ENCODE measurements around the gene PDRG1.
A peak's percentile ranks its signal among the peaks of the same experiment; 100 is the strongest.

Gene PDRG1

DNA sequence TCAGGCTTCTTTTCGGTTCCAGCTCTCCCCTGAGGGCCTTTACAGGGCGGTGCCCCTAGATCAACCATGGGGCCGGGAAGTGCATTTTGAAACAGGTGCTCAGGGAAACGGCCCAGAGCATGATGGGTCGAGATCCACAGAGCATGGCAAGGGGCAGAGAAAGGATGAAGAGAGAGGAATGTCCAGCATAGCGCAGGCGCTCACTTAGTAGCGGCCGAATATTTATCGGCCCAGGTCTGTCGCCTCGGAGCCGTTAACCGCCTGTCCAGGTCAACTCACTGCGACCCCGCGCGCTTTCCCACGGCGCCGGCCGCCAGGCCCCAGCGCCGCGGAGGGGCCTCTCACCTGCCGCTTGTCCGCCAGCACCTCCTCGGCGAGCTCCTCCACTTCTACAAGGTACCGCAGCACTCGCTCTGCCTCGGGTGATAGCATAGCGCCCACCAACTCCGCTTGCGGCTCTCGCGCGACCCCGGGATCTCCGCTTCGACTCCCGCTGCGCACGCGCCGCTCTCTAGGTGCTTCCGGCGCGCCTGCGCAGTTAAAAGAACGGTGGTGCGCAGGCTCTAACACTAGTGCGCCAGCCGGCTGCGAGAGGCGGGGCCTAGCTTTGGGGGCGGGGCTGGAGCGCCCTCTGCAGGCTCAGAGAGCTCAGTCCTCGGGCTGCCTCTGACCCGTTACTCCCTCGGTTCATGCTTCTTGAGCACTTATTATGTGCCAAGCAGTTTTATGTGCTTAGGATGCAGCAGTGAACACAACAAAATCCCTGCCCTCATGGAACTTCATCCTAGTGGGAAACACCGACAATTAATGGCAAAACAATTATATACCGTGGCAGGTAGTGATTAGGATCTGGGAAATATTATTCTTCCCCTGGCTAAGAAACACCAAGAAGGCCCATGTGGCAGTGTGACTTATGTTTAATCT, at the start of gene PDRG1:
TSS of gene PDRG1 (minus strand) at position 517 of the 924 bp plus-strand sequence. CDS start at position 432, 85 bp downstream.
- Histone ChIP-seq H3K4me3 (ENCODE audit: low read depth in 1 of 5, low read length in 5 of 5) (peak within 1 kb of the TSS; percentile 84 to 97 (median 95)), H3K27me3 (ENCODE audit: control insufficient read depth in 5 of 5, insufficient read depth in 4 of 5, low read length in 5 of 5) (peaks cover 0 to 9% (median 2%) of the 10 kb centered on the region in 5 donors), H3K27ac (ENCODE audit: low read depth, low read length) (peak within 1 kb of the TSS; percentile 41), H3K4me1 (ENCODE audit: control insufficient read depth in 5 of 5, insufficient read depth in 5 of 5, low read length in 5 of 5) (peaks cover 5 to 17% (median 13%) of the 10 kb centered on the region in 5 donors), H3K9me3 (ENCODE audit: control insufficient read depth in 5 of 5, low read length in 5 of 5) (peaks cover 0 to 5% (median 0%) of the 10 kb centered on the region in 5 donors), H3K36me3 (ENCODE audit: control insufficient read depth in 5 of 5, insufficient read depth in 5 of 5, low read length in 5 of 5) (peaks cover 13 to 33% (median 24%) of the 10 kb centered on the region in 5 donors), H3K9ac (ENCODE audit: low read length in 5 of 5) (peak within 1 kb of the TSS; percentile 90 to 98 (median 94))

GRCh38 chr20:31998246-31998645, 46.4 kb upstream of the PDRG1 start:
- Histone ChIP-seq H3K4me1 (ENCODE audit: control insufficient read depth in 5 of 5, insufficient read depth in 5 of 5, low read length in 5 of 5) (peaks cover 0 to 8% (median 0%) of the 10 kb centered on the region in 5 donors), H3K36me3 (ENCODE audit: control insufficient read depth in 5 of 5, insufficient read depth in 5 of 5, low read length in 5 of 5) (no peaks in the 10 kb centered on the region), H3K9me3 (ENCODE audit: control insufficient read depth in 5 of 5, low read length in 5 of 5) (no peaks in the 10 kb centered on the region), H3K4me3 (ENCODE audit: low read depth in 1 of 5, low read length in 5 of 5) (no peak overlapping the region), H3K27me3 (ENCODE audit: control insufficient read depth in 5 of 5, insufficient read depth in 4 of 5, low read length in 5 of 5) (peaks cover 19 to 27% (median 22%) of the 10 kb centered on the region in 5 donors), H3K27ac (ENCODE audit: low read depth, low read length) (no peak overlapping the region), H3K9ac (ENCODE audit: low read length in 5 of 5) (no peak overlapping the region)

- H3K9ac ChIP-seq (ENCODE audit: low read length in 5 of 5), result no peak overlapping the region
- H3K4me3 ChIP-seq (ENCODE audit: low read depth in 1 of 5, low read length in 5 of 5), result no peak overlapping the region
- no peaks in the 10 kb centered on the region for H3K36me3 ChIP-seq (ENCODE audit: control insufficient read depth in 5 of 5, insufficient read depth in 5 of 5, low read length in 5 of 5)
- no peak overlapping the region for H3K27ac ChIP-seq (ENCODE audit: low read depth, low read length)
- peaks cover 19 to 32% (median 22%) of the 10 kb centered on the region in 5 donors for H3K27me3 ChIP-seq (ENCODE audit: control insufficient read depth in 5 of 5, insufficient read depth in 4 of 5, low read length in 5 of 5)
- no peaks in the 10 kb centered on the region for H3K9me3 ChIP-seq (ENCODE audit: control insufficient read depth in 5 of 5, low read length in 5 of 5)
- H3K4me1 ChIP-seq (ENCODE audit: control insufficient read depth in 5 of 5, insufficient read depth in 5 of 5, low read length in 5 of 5), result peaks cover 0 to 3% (median 0%) of the 10 kb centered on the region in 5 donors
Measured at GRCh38 chr20:31996996-31997395, 45.1 kb upstream of the PDRG1 start.

GRCh38 chr20:31992086-31992485, 40.2 kb upstream of the PDRG1 start:
- Histone ChIP-seq H3K27me3 (ENCODE audit: control insufficient read depth in 5 of 5, insufficient read depth in 4 of 5, low read length in 5 of 5) (peaks cover 19 to 32% (median 22%) of the 10 kb centered on the region in 5 donors), H3K4me1 (ENCODE audit: control insufficient read depth in 5 of 5, insufficient read depth in 5 of 5, low read length in 5 of 5) (peaks cover 0 to 3% (median 0%) of the 10 kb centered on the region in 5 donors), H3K36me3 (ENCODE audit: control insufficient read depth in 5 of 5, insufficient read depth in 5 of 5, low read length in 5 of 5) (no peaks in the 10 kb centered on the region), H3K27ac (ENCODE audit: low read depth, low read length) (no peak overlapping the region), H3K9me3 (ENCODE audit: control insufficient read depth in 5 of 5, low read length in 5 of 5) (no peaks in the 10 kb centered on the region), H3K9ac (ENCODE audit: low read length in 5 of 5) (no peak overlapping the region), H3K4me3 (ENCODE audit: low read depth in 1 of 5, low read length in 5 of 5) (no peak overlapping the region)

GRCh38 chr20:31991339-31991705, 39.5 kb upstream of the PDRG1 start:
- Histone ChIP-seq H3K4me3 (ENCODE audit: low read depth in 1 of 5, low read length in 5 of 5) (no peak overlapping the region), H3K27me3 (ENCODE audit: control insufficient read depth in 5 of 5, insufficient read depth in 4 of 5, low read length in 5 of 5) (peaks cover 17 to 32% (median 21%) of the 10 kb centered on the region in 5 donors), H3K4me1 (ENCODE audit: control insufficient read depth in 5 of 5, insufficient read depth in 5 of 5, low read length in 5 of 5) (peaks cover 0 to 3% (median 0%) of the 10 kb centered on the region in 5 donors), H3K9me3 (ENCODE audit: control insufficient read depth in 5 of 5, low read length in 5 of 5) (no peaks in the 10 kb centered on the region), H3K9ac (ENCODE audit: low read length in 5 of 5) (no peak overlapping the region), H3K27ac (ENCODE audit: low read depth, low read length) (no peak overlapping the region), H3K36me3 (ENCODE audit: control insufficient read depth in 5 of 5, insufficient read depth in 5 of 5, low read length in 5 of 5) (no peaks in the 10 kb centered on the region)

DNA sequence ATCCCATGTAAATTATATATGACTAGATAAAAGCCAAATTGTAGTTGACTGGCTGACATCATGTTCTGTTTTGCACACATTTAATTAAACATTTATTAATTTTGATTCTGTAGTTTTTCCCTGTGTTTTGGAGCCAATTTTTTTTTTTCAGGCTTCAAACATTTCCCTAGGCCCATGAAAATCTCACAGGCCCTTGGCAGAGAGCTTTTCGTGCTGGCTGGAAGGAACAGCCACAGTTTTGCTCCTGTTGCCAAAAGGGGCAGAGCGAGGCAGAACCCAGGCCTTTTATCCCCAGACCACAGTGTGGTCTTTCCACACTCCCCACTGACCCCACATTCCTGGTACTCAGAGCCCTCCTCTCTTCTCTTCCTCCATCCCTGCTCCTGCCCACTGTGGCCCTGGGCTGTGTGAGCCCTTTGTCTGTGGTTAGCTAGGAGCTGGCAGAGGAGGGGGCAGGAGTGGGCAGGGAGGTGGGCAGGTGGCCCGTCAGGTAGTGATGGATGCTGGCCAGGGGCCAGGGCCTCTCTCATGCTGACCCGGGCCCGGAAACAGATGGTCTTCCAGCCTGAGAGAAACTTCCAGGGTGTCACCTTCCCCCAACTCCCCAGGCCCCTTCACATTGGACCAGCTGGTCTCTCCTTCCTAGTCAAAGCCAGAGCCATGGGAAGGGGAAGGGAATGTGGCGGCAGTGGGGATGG, 38.9 kb upstream of the PDRG1 start:
- Histone ChIP-seq H3K27me3 (ENCODE audit: control insufficient read depth in 5 of 5, insufficient read depth in 4 of 5, low read length in 5 of 5) (peaks cover 16 to 29% (median 21%) of the 10 kb centered on the region in 5 donors), H3K36me3 (ENCODE audit: control insufficient read depth in 5 of 5, insufficient read depth in 5 of 5, low read length in 5 of 5) (no peaks in the 10 kb centered on the region), H3K4me3 (ENCODE audit: low read depth in 1 of 5, low read length in 5 of 5) (no peak overlapping the region), H3K4me1 (ENCODE audit: control insufficient read depth in 5 of 5, insufficient read depth in 5 of 5, low read length in 5 of 5) (peaks cover 0 to 3% (median 0%) of the 10 kb centered on the region in 5 donors), H3K9me3 (ENCODE audit: control insufficient read depth in 5 of 5, low read length in 5 of 5) (no peaks in the 10 kb centered on the region), H3K9ac (ENCODE audit: low read length in 5 of 5) (no peak overlapping the region), H3K27ac (ENCODE audit: low read depth, low read length) (no peak overlapping the region)

DNA sequence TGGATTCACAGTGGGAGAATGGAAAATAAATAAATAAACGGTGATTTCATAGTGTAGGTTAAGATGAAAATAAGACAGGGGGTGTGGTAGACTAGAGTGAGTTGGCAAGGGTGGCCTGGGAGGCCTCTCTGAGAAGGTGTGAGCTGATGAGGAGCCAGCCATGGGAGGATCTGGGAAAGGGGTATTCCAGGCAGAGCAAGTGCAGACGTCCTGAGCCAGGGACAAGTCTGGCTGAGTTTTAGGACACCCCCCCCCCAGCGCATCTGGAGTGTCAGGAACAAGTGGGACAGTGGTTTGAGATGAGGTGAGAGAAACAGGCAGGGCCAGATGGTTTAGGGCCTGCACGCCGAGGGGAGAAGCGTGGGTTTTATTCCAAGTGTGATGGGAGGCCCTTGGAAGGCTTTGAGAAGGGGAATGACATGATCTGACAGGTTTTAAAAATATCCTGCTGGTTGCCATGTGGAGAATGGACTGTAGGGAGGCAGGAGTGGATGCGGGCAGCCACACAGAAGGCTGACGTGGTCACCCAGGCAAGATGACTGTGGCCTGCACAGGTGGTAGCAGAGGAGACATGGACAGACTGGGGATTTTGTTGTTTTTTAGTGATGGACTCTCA, 37.3 kb upstream of the PDRG1 start:
- H3K9me3 ChIP-seq (ENCODE audit: control insufficient read depth in 5 of 5, low read length in 5 of 5), result no peaks in the 10 kb centered on the region
- H3K27ac ChIP-seq (ENCODE audit: low read depth, low read length), result no peak overlapping the region
- no peak overlapping the region for H3K4me3 ChIP-seq (ENCODE audit: low read depth in 1 of 5, low read length in 5 of 5)

DNA sequence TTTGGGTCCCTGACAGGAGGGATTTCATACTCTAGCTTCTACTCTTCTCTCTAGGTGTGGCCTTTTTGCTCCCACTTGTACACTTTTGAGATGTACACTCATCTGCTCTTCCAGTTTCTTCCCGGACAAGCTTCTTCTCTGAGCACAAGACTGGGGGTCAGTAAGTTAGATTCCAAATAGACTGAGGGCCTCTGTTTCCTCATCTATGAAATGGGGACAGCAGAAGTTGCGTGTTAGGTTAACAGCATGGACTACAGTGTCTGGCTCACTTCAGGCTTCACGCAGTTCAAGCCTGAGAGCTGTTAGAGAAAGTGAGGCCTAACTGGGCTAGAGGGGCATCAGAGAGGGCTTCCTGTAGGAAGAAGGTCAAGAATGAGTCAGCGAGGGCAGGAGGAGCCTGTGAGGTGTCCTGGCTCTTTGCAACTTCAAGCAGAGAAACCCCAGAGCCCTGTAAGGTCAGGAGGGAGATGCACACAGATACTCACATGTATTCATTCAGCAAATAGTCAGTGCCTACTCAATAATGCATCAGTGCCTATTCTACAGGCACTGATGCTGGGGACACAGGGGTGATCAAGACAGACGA, 36.7 kb upstream of the PDRG1 start:
- Histone ChIP-seq H3K9ac (ENCODE audit: low read length in 5 of 5) (no peak overlapping the region), H3K9me3 (ENCODE audit: control insufficient read depth in 5 of 5, low read length in 5 of 5) (no peaks in the 10 kb centered on the region), H3K4me3 (ENCODE audit: low read depth in 1 of 5, low read length in 5 of 5) (no peak overlapping the region), H3K36me3 (ENCODE audit: control insufficient read depth in 5 of 5, insufficient read depth in 5 of 5, low read length in 5 of 5) (no peaks in the 10 kb centered on the region), H3K27ac (ENCODE audit: low read depth, low read length) (no peak overlapping the region), H3K27me3 (ENCODE audit: control insufficient read depth in 5 of 5, insufficient read depth in 4 of 5, low read length in 5 of 5) (peaks cover 0 to 12% (median 7%) of the 10 kb centered on the region in 5 donors), H3K4me1 (ENCODE audit: control insufficient read depth in 5 of 5, insufficient read depth in 5 of 5, low read length in 5 of 5) (no peaks in the 10 kb centered on the region)

More for the DNA sequence above, 37.3 kb upstream of the PDRG1 start:
- H3K36me3 ChIP-seq (ENCODE audit: control insufficient read depth in 5 of 5, insufficient read depth in 5 of 5, low read length in 5 of 5), result no peaks in the 10 kb centered on the region
- no peak overlapping the region for H3K9ac ChIP-seq (ENCODE audit: low read length in 5 of 5)
- peaks cover 3 to 17% (median 13%) of the 10 kb centered on the region in 5 donors for H3K27me3 ChIP-seq (ENCODE audit: control insufficient read depth in 5 of 5, insufficient read depth in 4 of 5, low read length in 5 of 5)
- no peaks in the 10 kb centered on the region for H3K4me1 ChIP-seq (ENCODE audit: control insufficient read depth in 5 of 5, insufficient read depth in 5 of 5, low read length in 5 of 5)

- Histone ChIP-seq H3K36me3 (ENCODE audit: control insufficient read depth in 5 of 5, insufficient read depth in 5 of 5, low read length in 5 of 5) (no peaks in the 10 kb centered on the region), H3K9me3 (ENCODE audit: control insufficient read depth in 5 of 5, low read length in 5 of 5) (no peaks in the 10 kb centered on the region), H3K27me3 (ENCODE audit: control insufficient read depth in 5 of 5, insufficient read depth in 4 of 5, low read length in 5 of 5) (peaks cover 0 to 7% (median 0%) of the 10 kb centered on the region in 5 donors), H3K4me1 (ENCODE audit: control insufficient read depth in 5 of 5, insufficient read depth in 5 of 5, low read length in 5 of 5) (no peaks in the 10 kb centered on the region), H3K27ac (ENCODE audit: low read depth, low read length) (no peak overlapping the region), H3K9ac (ENCODE audit: low read length in 5 of 5) (no peak overlapping the region), H3K4me3 (ENCODE audit: low read depth in 1 of 5, low read length in 5 of 5) (no peak overlapping the region)
Measured at GRCh38 chr20:31987744-31988143, 35.9 kb upstream of the PDRG1 start.
